AML-193 (cell line): ENCODE data around the gene TXNRD1.
"Not testable (repeated sequence)": the region's sequence is repeated elsewhere in the genome, so short reads cannot be mapped to it uniquely, and the experiment has no call there.

Experiments
- DNase-seq, 2 experiments: peaks; one replicate each; lab custom pipeline; 2025; lab: John Stamatoyannopoulos, UW

The TXNRD1 gene

DNA sequence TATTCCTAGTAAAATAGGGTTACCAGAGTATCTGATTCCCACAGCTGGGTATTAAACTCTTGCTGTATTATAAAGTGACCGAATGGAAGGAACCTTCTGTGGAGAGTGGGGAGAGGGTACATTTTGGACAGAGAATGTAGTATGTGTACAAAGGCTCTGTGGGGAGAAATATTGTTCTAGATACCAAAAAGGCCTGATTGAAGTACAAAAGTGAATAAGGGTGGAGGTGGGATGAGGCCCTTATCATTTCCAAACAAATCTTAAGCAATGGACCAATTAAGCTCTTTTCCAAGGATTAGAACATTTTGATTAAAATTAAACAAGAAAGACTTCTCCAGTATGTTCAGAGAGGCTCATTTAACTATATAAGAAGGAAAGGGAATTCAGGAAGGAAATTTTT, 108.3 kb downstream of the TXNRD1 start:
- no peak for DNase-seq

DNA sequence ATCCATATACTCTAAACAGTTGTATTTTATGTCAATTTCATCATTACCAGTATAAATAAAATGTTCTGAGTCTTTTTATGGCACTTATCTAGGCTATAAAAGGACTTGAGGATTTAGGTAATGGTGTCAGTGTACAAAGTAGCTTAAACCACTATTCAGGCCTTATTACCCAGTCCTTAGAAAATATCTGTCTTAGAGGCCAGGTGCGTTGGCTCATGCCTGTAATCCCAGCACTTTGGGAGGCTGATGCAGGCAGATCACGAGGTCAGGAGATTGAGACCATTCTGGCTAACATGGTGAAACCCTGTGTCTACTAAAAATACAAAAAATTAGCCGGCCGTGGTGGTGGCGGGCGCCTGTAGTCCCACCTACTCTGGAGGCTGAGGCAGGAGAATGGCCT, 112.7 kb downstream of the TXNRD1 start:
- not testable (repeated sequence) for DNase-seq

DNA sequence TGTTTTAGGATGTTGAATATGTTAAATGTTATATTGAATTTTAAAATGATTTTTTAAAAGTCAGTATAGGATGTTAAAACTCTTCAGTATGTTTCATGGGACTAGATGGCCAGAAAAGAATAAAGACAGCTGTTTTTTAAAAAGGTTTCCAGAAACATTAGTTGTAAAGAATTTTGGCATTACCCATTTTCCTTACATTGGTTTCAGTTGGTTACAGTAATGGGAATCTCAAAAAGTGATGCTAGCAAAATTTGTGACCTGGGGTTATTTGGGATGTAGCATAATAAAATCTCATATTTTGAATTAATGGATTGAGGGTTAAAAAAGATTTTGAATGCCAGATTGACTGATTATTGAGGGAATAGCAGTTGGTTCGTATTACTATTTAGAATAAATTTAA, 113.2 kb downstream of the TXNRD1 start:
- DNase-seq, result no peak

DNA sequence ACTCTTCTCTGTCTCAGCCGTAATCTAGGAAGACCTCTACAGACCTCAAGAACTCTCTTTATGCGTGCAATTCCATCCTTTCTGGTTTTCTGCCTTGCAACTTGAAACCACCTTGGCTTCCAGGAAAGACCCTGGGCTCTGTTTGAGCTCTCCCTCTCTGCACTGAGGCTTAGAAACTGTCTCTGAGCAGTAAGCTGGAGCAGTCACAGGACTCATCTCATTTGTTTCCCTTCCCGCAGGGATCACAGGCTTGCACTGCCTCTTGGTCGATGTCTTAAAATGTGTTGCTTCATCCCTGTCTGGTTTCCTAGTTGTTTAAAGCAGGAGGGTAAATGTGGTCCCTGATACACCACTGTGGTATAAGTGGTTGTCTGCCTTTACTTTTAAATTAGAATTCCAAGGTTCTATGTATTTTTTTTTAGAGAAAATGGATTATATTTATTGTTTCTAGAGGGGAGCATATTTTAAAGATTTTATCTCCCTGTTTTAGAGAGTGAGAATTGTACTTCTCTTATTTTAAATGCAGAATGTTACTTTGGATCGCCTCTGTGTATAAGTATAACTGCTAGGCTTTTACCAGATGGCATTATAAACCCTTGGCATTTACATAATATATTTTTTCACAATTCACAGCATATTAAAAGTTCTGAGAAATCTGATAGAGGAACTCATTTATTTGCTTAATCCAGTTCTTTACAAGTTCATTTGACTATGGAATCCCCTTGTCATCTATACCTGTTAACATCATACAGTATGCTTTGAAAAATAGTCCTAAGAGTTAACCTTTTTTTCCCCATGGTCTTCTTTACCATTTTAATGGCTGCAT, 114.3 kb downstream of the TXNRD1 start:
- DNase-seq, result no peak

DNA sequence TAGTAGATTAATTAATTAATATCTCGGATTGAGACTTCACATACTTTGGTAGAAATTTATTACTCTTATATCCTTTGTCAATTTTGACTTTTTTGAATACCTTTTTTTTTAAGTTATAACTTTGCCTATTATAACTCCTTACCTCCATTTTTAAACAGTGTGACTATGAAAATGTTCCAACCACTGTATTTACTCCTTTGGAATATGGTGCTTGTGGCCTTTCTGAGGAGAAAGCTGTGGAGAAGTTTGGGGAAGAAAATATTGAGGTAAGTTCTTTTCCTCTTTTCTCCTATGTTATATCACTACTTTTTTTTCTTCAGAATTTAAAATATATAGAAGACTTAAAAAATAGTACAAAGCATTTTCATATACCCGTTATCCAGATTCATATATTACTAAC, 115.8 kb downstream of the TXNRD1 start:
- DNase-seq, result no peak

DNA sequence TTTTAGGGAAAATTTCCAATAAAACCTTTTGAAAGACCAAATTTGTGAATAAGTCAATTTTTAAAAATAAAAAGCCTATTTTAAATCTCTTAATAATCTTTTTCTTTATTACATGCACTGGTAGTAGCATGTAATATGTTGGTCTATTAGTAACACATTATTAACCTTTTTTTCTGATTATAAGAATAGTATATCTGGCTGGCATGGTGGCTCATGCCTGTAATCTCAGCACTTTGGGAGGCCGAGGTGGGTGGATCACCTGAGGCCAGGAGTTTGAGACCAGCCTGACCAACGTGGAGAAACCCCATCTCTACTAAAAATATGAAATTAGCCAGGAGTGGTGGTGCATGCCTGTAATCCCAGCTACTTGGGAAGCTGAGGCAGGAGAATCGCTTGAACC, 116.7 kb downstream of the TXNRD1 start:
- DNase-seq, result not testable (repeated sequence)

DNA sequence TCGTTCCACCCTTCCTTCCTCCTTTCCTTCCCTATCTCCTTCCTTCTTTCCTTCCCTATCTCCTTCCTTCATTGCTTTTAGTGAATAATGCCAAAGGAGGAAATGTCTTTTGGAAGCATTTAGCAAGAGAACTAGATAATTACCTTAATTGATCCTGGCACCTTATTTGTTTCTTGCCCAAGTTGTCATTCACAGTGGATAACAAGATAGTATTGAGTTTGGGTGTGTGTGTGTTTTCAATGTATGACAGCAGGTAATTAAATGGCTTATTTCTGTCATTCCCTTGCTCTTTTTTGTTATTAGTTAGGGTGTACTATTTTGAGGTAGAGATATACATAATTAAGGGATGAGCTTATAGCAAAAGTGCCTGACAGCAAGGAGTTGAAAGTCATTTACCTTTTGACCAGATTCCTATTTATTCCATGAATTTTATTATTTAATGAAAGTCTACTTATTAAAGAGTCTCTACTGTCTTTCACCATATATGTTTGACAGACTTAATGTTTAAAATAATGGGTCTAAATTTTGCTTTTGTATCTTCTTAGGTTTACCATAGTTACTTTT, 118.2 kb downstream of the TXNRD1 start:
- no peak for DNase-seq

DNA sequence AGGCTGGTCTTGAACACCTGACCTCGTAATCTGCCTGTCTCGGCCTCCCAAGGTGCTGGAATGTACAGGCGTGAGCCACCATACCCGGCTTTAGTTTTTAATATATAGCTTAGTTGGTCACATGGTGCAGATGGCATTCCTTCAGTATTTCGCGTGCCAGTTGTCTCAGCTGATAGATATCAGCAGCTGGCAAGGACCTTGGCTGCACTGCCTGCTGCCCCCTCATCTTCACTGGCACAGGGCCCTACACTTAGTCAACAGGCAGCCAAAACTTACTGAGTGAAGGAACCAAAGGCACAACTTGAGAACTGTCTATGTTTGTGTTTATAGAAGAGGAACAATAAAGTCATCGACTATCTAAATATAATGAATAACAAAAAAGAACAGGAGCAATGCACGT, 119.0 kb downstream of the TXNRD1 start:
- no peak for DNase-seq

DNA sequence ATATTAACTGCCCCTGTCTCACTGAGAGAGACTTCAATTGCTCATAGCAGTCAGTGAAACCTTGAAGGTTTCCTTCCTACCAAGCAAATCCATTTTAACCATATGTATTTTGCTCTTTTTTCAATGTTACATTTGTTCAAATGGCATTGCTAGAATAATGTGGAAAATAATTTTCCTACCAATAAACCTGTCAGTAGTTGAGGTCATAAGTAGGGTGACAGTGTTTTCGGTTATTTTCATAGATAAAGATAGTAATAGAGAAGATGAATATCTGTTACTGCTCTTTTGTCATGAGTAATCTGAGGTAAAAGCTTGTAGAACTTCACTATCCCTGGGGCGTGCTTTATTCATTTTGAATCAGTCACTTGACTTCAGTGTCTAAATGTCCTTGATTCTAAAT, 120.5 kb downstream of the TXNRD1 start:
- DNase-seq, result no peak

DNA sequence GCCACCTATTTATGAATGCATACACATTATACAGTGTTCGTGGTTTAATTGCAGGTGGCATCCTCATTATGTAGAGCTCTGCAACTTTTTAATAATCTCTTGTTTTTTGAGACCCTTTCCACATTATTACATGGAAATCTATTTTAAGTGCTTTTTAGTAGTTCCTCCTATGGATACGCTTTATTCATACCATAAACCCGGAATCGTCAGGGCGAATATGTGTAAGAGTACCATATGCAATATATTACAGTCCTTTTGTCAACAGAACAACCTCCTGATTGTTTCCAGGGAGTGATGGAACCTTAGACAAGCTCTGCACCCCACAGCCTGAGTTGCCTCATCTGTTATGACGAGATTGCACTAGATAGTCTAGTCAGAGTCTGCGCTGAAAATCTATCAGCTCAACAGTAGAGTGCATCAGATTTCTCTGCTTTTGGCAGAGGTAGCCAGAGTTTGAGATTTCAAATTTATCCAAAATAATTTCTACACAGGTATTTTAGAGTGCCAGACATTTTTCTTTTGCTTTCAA, 121.5 kb downstream of the TXNRD1 start:
- DNase-seq, result no peak

DNA sequence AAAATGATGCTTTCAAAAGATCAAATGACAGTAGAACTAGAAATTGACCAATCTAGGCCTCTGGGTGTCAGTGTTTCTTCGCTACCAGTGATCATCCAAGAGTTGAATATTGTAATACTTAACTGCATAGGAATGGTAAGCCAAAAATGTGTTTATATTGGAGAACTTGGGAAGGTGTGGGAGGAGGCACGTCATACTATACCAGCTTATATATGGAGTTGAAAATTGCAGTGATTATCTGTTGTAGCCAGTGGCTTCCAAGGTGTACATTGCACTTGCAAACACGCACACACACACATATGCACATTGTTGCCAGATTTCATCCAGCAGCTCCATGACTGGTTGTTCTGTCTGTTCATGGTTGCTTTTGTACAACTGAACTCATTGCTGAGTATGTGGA, 124.1 kb downstream of the TXNRD1 start:
- no peak for DNase-seq

DNA sequence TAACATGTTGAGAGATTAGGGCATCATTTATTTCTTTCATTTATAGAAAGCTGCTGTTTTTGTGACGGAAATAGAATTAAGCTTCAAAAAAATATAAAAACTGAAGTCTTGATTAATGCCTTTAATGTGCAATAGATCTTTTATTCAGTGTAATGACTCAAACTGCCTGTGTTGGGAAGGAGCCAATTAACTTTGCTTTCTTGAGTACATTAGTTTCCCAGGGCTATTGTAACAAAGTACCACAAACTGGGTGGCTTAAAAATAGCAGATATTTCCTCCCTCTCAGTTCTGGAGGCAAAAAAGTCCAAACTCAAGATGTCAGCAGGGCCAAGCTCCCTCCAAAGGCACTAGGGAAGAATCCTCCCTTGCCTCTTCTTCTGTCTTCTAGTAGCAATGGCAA, 124.6 kb downstream of the TXNRD1 start:
- DNase-seq, result no peak

DNA sequence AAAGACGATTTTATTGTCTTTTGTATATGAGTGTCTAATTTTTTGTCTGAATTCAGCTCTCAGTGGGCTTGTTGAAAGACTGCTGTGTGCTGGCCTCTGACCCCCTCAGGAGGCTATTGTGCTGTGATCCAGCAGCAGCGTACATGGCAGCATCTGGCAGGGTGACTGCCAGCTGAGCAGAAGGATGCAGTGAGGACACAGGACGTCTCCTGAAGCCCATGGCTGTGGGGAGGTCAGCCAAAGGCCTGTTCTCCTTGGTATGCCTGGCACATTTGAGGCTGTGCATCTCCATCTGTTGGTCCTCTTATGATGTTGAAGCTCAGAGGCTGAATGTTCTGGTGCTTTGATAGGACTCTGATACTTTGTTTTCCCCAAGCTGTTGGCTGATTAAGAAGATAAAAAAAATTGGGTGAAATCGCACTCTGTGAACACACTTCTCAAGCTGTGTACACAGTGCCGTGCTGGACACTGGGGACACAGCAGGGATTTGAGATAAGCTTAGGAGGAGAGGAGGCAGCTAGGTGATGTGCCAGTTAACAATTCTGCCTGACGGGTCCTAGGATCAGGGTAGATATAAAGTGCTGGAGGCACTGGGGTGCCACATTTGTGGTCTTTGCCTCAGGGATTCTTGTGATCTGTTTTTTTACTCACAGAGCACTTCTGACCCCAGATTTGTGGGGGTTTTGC, 125.5 kb downstream of the TXNRD1 start:
- no peak for DNase-seq

DNA sequence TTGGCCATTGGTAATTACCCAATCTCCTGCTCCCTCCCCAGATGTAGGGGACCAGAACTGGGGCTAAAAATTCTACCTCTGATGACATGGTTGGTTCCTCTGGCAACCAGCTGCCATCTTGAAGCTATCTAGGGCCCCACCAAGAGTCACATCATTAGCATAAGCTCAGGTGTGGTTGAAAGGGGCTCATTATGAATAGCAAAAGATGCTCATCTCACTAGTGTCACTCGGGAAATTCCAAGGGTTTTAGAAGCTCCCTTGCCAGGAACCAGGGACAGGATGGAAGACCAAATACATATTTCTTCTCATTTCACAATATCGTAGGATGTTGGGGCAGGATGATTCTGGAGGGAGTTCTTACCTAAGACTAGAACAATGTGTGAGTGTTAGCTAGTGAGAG, 126.6 kb downstream of the TXNRD1 start:
- DNase-seq, result no peak

DNA sequence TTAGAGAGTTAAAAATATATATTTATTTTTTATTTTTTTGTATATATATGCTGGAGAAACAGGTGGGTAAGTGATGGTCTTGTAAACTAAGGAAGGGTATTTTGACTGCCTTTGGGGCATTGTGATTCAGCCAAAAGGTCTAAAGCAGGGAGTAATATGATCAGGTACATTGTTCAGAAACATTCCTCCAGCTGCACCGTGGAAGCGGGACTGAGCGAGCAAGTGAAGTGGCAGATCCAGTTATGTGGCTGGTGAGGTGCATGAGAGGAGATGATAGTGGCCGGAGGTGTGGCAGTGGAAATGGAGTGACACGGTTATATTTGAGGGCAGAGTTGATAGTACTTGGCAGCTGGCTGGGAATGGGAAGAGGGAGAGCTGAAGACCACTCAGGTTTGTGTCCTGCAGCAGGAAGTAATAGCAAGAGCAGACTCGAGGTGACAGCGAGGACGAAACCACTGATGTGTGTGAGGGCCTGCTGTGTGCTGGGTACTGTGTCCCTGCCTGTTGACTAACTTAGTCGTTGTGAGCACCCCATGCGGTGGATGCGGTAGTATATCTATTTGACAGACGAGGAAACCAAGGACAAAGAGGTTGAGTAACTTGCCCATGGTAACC, 127.2 kb downstream of the TXNRD1 start:
- DNase-seq, result no peak

DNA sequence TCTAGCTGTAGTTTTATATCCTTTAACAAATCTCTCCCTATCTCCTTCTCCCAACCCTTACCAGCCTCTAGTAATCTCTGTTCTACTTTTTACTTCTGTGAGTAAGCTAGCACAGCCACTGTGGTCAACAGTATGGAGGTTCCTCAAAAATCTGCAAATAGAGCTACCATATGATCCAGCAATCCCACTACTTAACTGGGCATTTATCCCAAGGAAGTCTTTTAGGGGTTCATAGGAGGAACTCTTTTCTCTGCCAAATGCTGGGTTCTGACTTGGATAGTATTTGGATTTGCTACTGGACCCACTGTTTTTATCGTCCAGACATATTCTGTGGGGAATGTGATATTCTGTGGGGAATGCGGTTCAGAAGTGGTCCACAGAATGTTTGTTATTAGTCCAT, 129.1 kb downstream of the TXNRD1 start:
- no peak for DNase-seq

DNA sequence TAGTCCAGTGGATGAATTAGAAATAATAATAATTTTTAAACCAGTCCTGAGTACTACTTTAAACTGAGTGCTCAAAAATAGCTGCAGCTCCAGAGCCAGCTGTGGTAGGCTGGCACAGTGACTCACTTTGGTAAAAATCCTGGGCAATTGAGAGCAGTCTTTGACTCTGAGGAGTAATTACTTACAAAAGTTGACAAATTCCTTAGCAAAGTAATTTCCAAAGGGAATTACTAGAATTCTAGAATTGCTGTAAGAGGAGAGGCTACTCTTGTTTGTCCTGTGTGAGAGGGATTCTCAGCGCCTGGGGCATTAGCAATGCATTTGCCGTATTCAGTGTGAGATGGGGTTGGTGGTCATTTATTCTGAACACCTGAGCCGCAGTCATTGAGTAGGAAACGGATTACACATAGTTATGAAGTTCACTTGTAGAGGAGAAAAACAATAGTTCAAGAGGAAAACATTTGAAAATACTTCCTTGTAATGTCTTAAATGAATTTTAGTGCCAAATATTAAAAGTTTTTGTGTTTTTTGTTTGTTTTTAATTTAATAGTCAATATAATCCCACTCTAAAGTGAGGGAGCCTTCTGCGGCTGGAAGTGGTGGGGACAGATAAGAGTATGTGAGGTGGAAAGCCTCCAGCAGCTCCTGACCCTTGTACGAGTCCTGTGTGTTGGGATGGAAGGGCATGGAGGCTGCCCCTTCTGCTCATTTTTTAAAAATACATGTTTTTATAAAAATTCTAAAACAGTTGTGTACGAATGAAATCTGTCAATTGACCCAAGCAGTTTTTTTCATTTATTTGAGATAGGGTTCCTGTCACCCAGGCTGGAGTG, 129.9 kb downstream of the TXNRD1 start:
- DNase-seq, result no peak

DNA sequence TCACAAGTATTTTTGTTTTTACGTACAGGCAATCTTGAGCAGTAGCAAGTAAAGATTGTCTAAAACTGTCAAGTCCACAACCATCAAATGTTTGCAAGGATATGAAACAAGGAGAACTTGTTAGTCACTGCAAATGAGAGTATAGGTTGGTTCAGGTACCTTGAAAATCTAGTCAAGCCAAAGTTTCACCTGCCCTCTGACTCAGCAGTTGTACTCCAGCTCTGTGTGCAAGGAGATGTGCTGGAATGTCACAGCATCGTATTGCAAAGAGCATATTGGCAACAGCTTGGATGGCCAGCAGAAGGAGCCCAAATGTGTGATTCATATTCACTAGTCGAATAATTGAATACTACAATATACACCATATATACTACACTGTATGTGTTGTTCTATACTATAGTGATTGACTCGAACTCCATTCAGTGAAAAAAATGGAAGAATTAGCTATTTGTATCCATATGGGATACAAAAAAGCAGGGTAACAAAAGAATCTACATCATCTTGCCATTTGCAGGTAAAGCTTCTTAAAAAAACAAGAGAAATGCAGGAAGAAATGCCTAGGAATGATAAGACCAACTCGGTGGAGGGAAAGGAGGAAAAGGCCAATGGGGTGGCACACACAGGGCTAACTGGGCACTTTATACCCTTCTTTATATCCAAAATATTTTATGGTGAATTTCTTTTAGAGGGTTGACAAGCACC, 131.9 kb downstream of the TXNRD1 start:
- no peak for DNase-seq

DNA sequence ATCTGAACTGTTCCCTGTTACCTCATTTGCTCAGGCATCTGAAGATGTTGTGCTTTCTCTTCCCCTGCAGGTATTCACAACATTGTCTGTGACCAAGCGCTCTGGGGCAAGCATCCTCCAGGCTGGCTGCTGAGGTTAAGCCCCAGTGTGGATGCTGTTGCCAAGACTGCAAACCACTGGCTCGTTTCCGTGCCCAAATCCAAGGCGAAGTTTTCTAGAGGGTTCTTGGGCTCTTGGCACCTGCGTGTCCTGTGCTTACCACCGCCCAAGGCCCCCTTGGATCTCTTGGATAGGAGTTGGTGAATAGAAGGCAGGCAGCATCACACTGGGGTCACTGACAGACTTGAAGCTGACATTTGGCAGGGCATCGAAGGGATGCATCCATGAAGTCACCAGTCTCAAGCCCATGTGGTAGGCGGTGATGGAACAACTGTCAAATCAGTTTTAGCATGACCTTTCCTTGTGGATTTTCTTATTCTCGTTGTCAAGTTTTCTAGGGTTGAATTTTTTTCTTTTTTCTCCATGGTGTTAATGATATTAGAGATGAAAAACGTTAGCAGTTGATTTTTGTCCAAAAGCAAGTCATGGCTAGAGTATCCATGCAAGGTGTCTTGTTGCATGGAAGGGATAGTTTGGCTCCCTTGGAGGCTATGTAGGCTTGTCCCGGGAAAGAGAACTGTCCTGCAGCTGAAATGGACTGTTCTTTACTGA, 132.9 kb downstream of the TXNRD1 start:
- no peak for DNase-seq

DNA sequence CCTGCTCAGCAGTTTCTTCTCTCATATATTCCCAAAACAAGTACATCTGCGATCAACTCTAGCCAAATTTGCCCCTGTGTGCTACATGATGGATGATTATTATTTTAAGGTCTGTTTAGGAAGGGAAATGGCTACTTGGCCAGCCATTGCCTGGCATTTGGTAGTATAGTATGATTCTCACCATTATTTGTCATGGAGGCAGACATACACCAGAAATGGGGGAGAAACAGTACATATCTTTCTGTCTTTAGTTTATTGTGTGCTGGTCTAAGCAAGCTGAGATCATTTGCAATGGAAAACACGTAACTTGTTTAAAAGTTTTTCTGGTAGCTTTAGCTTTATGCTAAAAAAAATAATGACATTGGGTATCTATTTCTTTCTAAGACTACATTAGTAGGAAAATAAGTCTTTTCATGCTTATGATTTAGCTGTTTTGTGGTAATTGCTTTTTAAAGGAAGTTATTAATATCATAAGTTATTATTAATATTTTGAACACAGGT, 133.5 kb downstream of the TXNRD1 start:
- DNase-seq, result no peak
